Neural cell (in vitro differentiated cells): ENCODE measurements around the gene RUNDC3A. TPM values are rescaled to one million over a fixed set of nuclear protein-coding genes. Genes with fewer than 3 reads are reported as not detected.

Experiments used
- H2AFZ ChIP-seq: fragments of 200-600, 300-800 bp; sonication (generic), shearing (Covaris generic); 2 replicates; pipeline ENCODE4 v1.6.0; 2014; ENCODE audit warnings: low read depth, mild to moderate bottlenecking, antibody characterized with exemption, low read length, moderate library complexity
- H3F3A ChIP-seq: fragments of 200-600 bp; shearing (Covaris generic); 2 replicates; pipeline ENCODE4 v1.6.1; 2016; ENCODE audit warnings: mild to moderate bottlenecking, moderate library complexity, mixed read lengths, antibody characterized with exemption, low read length; ENCODE audit not compliant: insufficient read depth, poor library complexity, severe bottlenecking
- H3K27ac ChIP-seq: fragments of 200-600, 300-800 bp; sonication (generic), shearing (Covaris generic); 2 replicates; pipeline ENCODE4 v1.5.1; 2014; ENCODE audit warnings: mild to moderate bottlenecking, low read length, moderate library complexity
- H3K27me3 ChIP-seq: fragments of 300-800, 200-600 bp; sonication (generic), shearing (Covaris generic); 2 replicates; pipeline ENCODE4 v1.6.0; 2014; ENCODE audit warnings: mild to moderate bottlenecking, low read depth, low read length, moderate library complexity; ENCODE audit not compliant: insufficient read depth
- H3K36me3 ChIP-seq: fragments of 300-800, 200-600 bp; sonication (generic), shearing (Covaris generic); 2 replicates; pipeline ENCODE4 v1.5.1; 2014; ENCODE audit warnings: mild to moderate bottlenecking, antibody characterized with exemption, low read length, moderate library complexity; ENCODE audit not compliant: insufficient read depth
- H3K4me2 ChIP-seq: fragments of 300-800, 200-600 bp; sonication (generic), shearing (Covaris generic); 2 replicates; pipeline ENCODE4 v1.6.0; 2014; ENCODE audit warnings: mild to moderate bottlenecking, low read length
- H3K4me3 ChIP-seq: fragments of 300-800, 200-600 bp; sonication (generic), shearing (Covaris generic); 2 replicates; pipeline ENCODE4 v1.5.1; 2014; ENCODE audit warnings: mild to moderate bottlenecking, low read length, moderate library complexity
- H3K79me2 ChIP-seq: fragments of 200-600 bp; shearing (Covaris generic); replicated peaks from 2 replicates; pipeline ENCODE4 v1.6.0; 2014; ENCODE audit warnings: mild to moderate bottlenecking, low read length, moderate library complexity; ENCODE audit not compliant: insufficient read depth
- H3K9ac ChIP-seq: fragments of 300-800, 200-600 bp; sonication (generic), shearing (Covaris generic); 2 replicates; pipeline ENCODE4 v1.6.1; 2016; ENCODE audit warnings: mild to moderate bottlenecking, low read length, mixed read lengths
- H3K9me2 ChIP-seq: fragments of 200-600 bp; shearing (Covaris generic); 2 replicates; pipeline ENCODE4 v1.6.1; 2016; ENCODE audit warnings: mild to moderate bottlenecking, low read length, mixed read lengths; ENCODE audit not compliant: insufficient read depth
- H3K9me3 ChIP-seq: fragments of 200-600, 300-800 bp; sonication (generic), shearing (Covaris generic); 2 replicates; pipeline ENCODE4 v1.6.1; 2016; ENCODE audit warnings: mild to moderate bottlenecking, mixed run types, low read length, moderate library complexity, mixed read lengths
- H4K20me1 ChIP-seq: fragments of 200-600 bp; shearing (Covaris generic); 2 replicates; pipeline ENCODE4 v1.6.1; 2016; ENCODE audit warnings: mild to moderate bottlenecking, mixed run types; ENCODE audit not compliant: insufficient read depth
- EP300 ChIP-seq: fragments of 450-650 bp; conservative IDR thresholded peaks from 2 replicates; pipeline ENCODE4 v1.6.1; 2014; ENCODE audit warnings: antibody characterized with exemption, mild to moderate bottlenecking, moderate library complexity; ENCODE audit not compliant: poor library complexity, severe bottlenecking
- EZH2 ChIP-seq: fragments of 200-600, 300-800 bp; shearing (Covaris generic), sonication (generic); IDR thresholded peaks from 2 replicates; pipeline ENCODE4 v1.6.1; 2014; ENCODE audit warnings: antibody characterized with exemption, low read length, borderline replicate concordance, mild to moderate bottlenecking; ENCODE audit not compliant: insufficient read depth, poor library complexity, severe bottlenecking
- MXI1 ChIP-seq: fragments of 450-650 bp; conservative IDR thresholded peaks from 2 replicates; pipeline ENCODE4 v1.6.1; 2014; ENCODE audit warnings: antibody characterized with exemption, mild to moderate bottlenecking; ENCODE audit not compliant: poor library complexity, severe bottlenecking
- POLR2AphosphoS5 ChIP-seq: IDR thresholded peaks from 2 replicates; pipeline ENCODE4 v1.6.1; 2012
- RAD21 ChIP-seq: fragments of 450-650 bp; conservative IDR thresholded peaks from 2 replicates; pipeline ENCODE4 v1.6.1; 2014; ENCODE audit warnings: antibody characterized with exemption, mild to moderate bottlenecking, moderate library complexity
- SMC3 ChIP-seq: fragments of 450-650 bp; conservative IDR thresholded peaks from 2 replicates; pipeline ENCODE4 v1.6.1; 2014; ENCODE audit warnings: antibody characterized with exemption, mild to moderate bottlenecking, moderate library complexity; ENCODE audit not compliant: poor library complexity
- TAF1 ChIP-seq: IDR thresholded peaks from 2 replicates; pipeline ENCODE4 v1.6.1; 2012; ENCODE audit warnings: low read depth
- polyA plus RNA-seq: library from polyadenylated mRNA; depleted of rRNA; stranded (reverse); fragments of >200 nt; gene quantifications from 2 replicates; pipeline ENCODE4 v1.2.3, GENCODE V29; 2014
- TF ChIP-seq, protein P1 (sequence below): fragments of 450-650 bp; IDR thresholded peaks from 2 replicates; pipeline ENCODE4 v1.5.1; 2014; ENCODE audit warnings: antibody characterized with exemption, mild to moderate bottlenecking, moderate library complexity; ENCODE audit not compliant: poor library complexity, severe bottlenecking
- TF ChIP-seq, protein P2 (sequence below): IDR thresholded peaks from 2 replicates; pipeline ENCODE4 v1.6.1; 2012; ENCODE audit warnings: borderline replicate concordance

RUNDC3A gene
- polyA plus RNA-seq, 1 donor from 2014 or later, result 279 TPM

DNA sequence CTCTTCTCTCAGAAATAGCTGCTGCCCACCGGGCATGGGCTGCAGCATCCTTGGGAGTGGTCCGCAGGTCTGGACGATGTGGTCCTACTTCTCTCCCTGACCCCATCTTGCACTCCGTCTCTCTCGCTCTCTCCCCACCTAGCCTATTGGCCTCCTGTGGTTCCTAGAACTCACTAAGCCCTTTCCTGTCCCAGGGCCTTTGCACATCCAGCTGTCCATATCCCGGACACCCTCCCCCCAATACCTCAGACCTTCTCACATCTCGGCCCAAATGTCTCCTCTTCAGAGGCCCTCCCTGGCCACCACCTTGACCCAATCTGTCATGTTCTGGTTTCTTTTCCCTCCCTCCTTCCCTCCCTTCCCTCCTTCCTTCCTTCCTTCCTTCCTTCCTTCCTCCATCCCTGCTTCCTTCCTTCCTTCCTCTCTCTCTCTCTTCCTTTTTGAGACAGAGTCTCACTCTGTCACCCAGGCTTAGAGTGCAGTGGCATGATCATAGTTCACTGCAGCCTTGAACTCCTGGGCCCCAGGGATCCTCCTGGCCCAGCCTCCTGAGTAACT is 45.0 kb upstream of the RUNDC3A start:
- H2AFZ ChIP-seq, result no peak overlapping the region
- H3K4me2 ChIP-seq, result no peak overlapping the region
- H3K9ac ChIP-seq, result no peak overlapping the region
- no peaks in the 10 kb centered on the region for H3K9me3 ChIP-seq
- H3K9me2 ChIP-seq, result no peaks in the 10 kb centered on the region
- TF ChIP-seq, protein P1, sequence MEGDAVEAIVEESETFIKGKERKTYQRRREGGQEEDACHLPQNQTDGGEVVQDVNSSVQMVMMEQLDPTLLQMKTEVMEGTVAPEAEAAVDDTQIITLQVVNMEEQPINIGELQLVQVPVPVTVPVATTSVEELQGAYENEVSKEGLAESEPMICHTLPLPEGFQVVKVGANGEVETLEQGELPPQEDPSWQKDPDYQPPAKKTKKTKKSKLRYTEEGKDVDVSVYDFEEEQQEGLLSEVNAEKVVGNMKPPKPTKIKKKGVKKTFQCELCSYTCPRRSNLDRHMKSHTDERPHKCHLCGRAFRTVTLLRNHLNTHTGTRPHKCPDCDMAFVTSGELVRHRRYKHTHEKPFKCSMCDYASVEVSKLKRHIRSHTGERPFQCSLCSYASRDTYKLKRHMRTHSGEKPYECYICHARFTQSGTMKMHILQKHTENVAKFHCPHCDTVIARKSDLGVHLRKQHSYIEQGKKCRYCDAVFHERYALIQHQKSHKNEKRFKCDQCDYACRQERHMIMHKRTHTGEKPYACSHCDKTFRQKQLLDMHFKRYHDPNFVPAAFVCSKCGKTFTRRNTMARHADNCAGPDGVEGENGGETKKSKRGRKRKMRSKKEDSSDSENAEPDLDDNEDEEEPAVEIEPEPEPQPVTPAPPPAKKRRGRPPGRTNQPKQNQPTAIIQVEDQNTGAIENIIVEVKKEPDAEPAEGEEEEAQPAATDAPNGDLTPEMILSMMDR, result no peak
- TF ChIP-seq EP300 (no peak), SMC3 (no peak), RAD21 (no peak), TAF1 (no peak), MXI1 (no peak), POLR2AphosphoS5 (no peak), EZH2 (no peak)
- TF ChIP-seq, protein P2, sequence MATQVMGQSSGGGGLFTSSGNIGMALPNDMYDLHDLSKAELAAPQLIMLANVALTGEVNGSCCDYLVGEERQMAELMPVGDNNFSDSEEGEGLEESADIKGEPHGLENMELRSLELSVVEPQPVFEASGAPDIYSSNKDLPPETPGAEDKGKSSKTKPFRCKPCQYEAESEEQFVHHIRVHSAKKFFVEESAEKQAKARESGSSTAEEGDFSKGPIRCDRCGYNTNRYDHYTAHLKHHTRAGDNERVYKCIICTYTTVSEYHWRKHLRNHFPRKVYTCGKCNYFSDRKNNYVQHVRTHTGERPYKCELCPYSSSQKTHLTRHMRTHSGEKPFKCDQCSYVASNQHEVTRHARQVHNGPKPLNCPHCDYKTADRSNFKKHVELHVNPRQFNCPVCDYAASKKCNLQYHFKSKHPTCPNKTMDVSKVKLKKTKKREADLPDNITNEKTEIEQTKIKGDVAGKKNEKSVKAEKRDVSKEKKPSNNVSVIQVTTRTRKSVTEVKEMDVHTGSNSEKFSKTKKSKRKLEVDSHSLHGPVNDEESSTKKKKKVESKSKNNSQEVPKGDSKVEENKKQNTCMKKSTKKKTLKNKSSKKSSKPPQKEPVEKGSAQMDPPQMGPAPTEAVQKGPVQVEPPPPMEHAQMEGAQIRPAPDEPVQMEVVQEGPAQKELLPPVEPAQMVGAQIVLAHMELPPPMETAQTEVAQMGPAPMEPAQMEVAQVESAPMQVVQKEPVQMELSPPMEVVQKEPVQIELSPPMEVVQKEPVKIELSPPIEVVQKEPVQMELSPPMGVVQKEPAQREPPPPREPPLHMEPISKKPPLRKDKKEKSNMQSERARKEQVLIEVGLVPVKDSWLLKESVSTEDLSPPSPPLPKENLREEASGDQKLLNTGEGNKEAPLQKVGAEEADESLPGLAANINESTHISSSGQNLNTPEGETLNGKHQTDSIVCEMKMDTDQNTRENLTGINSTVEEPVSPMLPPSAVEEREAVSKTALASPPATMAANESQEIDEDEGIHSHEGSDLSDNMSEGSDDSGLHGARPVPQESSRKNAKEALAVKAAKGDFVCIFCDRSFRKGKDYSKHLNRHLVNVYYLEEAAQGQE, result no peak
- H3K36me3 ChIP-seq, result no peaks in the 10 kb centered on the region
- no peak overlapping the region for H3K4me3 ChIP-seq
- no peak overlapping the region for H3K27ac ChIP-seq
- no peaks in the 10 kb centered on the region for H4K20me1 ChIP-seq
- H3F3A ChIP-seq, result no peaks in the 10 kb centered on the region
- no peaks in the 10 kb centered on the region for H3K79me2 ChIP-seq
- no peaks in the 10 kb centered on the region for H3K27me3 ChIP-seq

DNA sequence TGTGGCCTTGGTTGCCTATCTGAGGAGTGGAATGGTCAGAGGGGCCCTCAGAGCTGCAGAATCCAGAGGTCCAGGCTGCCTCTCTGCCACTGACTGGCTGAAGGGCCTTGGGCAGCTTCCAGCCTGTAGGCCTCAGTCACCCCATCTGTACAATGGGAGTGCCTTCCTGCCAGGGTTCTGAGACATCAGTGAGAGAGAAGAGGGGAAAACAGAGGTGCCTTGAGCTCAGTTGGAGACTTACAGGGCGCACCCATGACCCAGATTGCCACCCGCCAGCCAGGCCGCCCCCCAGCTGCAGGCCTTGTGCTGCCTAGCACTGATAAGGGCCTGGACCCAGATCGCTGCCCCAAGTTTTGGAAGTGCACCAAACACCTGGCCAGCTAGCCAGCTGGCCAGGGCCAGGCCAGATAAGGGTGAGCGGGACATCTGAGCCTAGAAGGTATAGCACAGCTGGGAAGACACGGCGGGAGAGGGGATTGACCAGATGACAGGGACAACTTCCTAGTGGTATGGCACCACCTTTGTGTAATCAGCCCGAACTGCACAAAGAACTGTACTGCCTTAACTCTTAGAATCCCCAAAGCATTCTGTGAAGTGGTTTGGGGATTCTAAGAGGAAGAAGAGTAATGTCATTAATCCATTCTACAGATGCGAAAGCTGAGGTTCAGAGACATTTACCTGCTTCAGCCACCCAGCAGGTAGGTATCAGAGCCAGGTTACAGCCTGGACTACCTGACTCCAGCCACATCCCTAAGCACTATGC is 41.8 kb upstream of the RUNDC3A start:
- no peak overlapping the region for H3K9ac ChIP-seq
- H3K4me3 ChIP-seq, result no peak overlapping the region
- H3K27me3 ChIP-seq, result no peaks in the 10 kb centered on the region
- H2AFZ ChIP-seq, result no peak overlapping the region
- no peaks in the 10 kb centered on the region for H3F3A ChIP-seq
- no peaks in the 10 kb centered on the region for H3K9me2 ChIP-seq
- no peak overlapping the region for H3K27ac ChIP-seq
- H3K36me3 ChIP-seq, result no peaks in the 10 kb centered on the region
- no peak overlapping the region for H3K4me2 ChIP-seq
- H4K20me1 ChIP-seq, result no peaks in the 10 kb centered on the region
- H3K9me3 ChIP-seq, result no peaks in the 10 kb centered on the region
- H3K79me2 ChIP-seq, result no peaks in the 10 kb centered on the region
- TF ChIP-seq EP300 (no peak), EZH2 (no peak), SMC3 (no peak), POLR2AphosphoS5 (no peak), TAF1 (no peak), RAD21 (no peak), MXI1 (no peak)
- TF ChIP-seq, protein P2, result no peak
- TF ChIP-seq, protein P1, result no peak
